Embryonic facial prominence (tissue), 1 donor: ENCODE measurements around the gene ST6GALNAC3.

Source experiments
- DNase-seq: peaks from one replicate; pipeline ENCODE4 v3.0.0-alpha.2; 2016; ENCODE audit errors: extremely low spot score

Gene ST6GALNAC3

GRCh38 chr1:76581712-76582111 is 507.2 kb downstream of the ST6GALNAC3 start:
- no peak for DNase-seq

GRCh38 chr1:76583235-76583868 is 508.8 kb downstream of the ST6GALNAC3 start:
- DNase-seq, result no peak

GRCh38 chr1:76583875-76584477 is 509.4 kb downstream of the ST6GALNAC3 start:
- DNase-seq, result no peak

GRCh38 chr1:76585980-76586674 is 511.6 kb downstream of the ST6GALNAC3 start:
- no peak for DNase-seq

GRCh38 chr1:76587212-76587611 is 512.7 kb downstream of the ST6GALNAC3 start:
- DNase-seq, result no peak

- no peak for DNase-seq
Observed at GRCh38 chr1:76591461-76591860, 516.9 kb downstream of the ST6GALNAC3 start.

- no peak for DNase-seq
Observed at GRCh38 chr1:76591963-76592362, 517.4 kb downstream of the ST6GALNAC3 start.

GRCh38 chr1:76593141-76593540 is 518.6 kb downstream of the ST6GALNAC3 start:
- no peak for DNase-seq

GRCh38 chr1:76593618-76594017 is 519.1 kb downstream of the ST6GALNAC3 start:
- no peak for DNase-seq

GRCh38 chr1:76595024-76595423 is 520.5 kb downstream of the ST6GALNAC3 start:
- DNase-seq, result no peak

- DNase-seq, result no peak
Observed at GRCh38 chr1:76601465-76601864, 526.9 kb downstream of the ST6GALNAC3 start.

- no peak for DNase-seq
Observed at GRCh38 chr1:76607717-76608116, 533.2 kb downstream of the ST6GALNAC3 start.

- no peak for DNase-seq
Observed at GRCh38 chr1:76611770-76612445, 537.4 kb downstream of the ST6GALNAC3 start.

GRCh38 chr1:76613886-76614285 is 539.3 kb downstream of the ST6GALNAC3 start:
- no peak for DNase-seq

- DNase-seq, result no peak
Observed at GRCh38 chr1:76615253-76616035, 540.9 kb downstream of the ST6GALNAC3 start.

GRCh38 chr1:76620371-76620770 is 545.8 kb downstream of the ST6GALNAC3 start:
- DNase-seq, result no peak

GRCh38 chr1:76622774-76623528 is 548.4 kb downstream of the ST6GALNAC3 start:
- no peak for DNase-seq

GRCh38 chr1:76625886-76626678 is 551.5 kb downstream of the ST6GALNAC3 start:
- DNase-seq, result no peak

GRCh38 chr1:76627498-76627897 is 553.0 kb downstream of the ST6GALNAC3 start:
- no peak for DNase-seq

- DNase-seq, result no peak
Observed at GRCh38 chr1:76627901-76628300, 553.4 kb downstream of the ST6GALNAC3 start.
